B cell (primary cell): ENCODE measurements around the gene ADGRD2. TPM values are rescaled to one million over a fixed set of nuclear protein-coding genes. Genes with fewer than 3 reads are reported as not detected.

Experiments
- ATAC-seq: fragments of 200-7000 bp; cut with Tn5 transposase; one replicate; pipeline ENCODE4 v1.10.0; 2021; ENCODE audit warnings: low read depth, mild to moderate bottlenecking, moderate number of reproducible peaks, moderate library complexity
- CTCF ChIA-PET: fragments of 350-600 bp; sonication (Branson Sonifier 250); formaldehyde crosslinking; loops from one replicate; lab custom pipeline; 2021; ENCODE audit warnings: antibody characterized with exemption, inconsistent platforms; lab: Charles Lee
- POLR2A ChIA-PET: fragments of 350-600 bp; sonication (Branson Sonifier 250); formaldehyde crosslinking; loops from one replicate; lab custom pipeline; 2021; ENCODE audit warnings: antibody characterized with exemption; lab: Charles Lee
- DNase-seq: peaks from one replicate; pipeline ENCODE4 v3.0.0; 2013
- H2AFZ ChIP-seq: 2 replicates; pipeline ENCODE4 v1.6.1; 2012; ENCODE audit warnings: mild to moderate bottlenecking, low read depth, low read length; ENCODE audit not compliant: insufficient read depth, poor library complexity, severe bottlenecking
- H3K27ac ChIP-seq, 2 donors: 1 replicate in 1 of 2; 2 replicates in 1 of 2; pipeline ENCODE4 v1.5.1; 2012 to 2013; ENCODE audit warnings: low read length in 2 of 2, mild to moderate bottlenecking in 2 of 2, moderate library complexity in 1 of 2
- H3K27me3 ChIP-seq, 4 experiments: fragments of 200-600 bp in 1 of 4; sonication (generic) in 1 of 4; replicated peaks in 1 of 4; 1 replicate in 2 of 4; 2 replicates in 2 of 4; pipeline versions ENCODE4 v1.6.1 to v1.7.0; 2013 to 2016; ENCODE audit warnings: low read length in 3 of 4, mild to moderate bottlenecking in 2 of 4, mixed read lengths in 1 of 4, moderate library complexity in 1 of 4; ENCODE audit not compliant: insufficient read depth in 4 of 4, control insufficient read depth in 3 of 4; ENCODE audit errors: control extremely low read depth in 1 of 4
- H3K36me3 ChIP-seq, 2 experiments: replicated peaks in 1 of 2; 1 replicate in 1 of 2; 2 replicates in 1 of 2; pipeline versions ENCODE4 v1.6.1 to v1.7.1; 2013; ENCODE audit warnings: low read length in 1 of 2; ENCODE audit not compliant: insufficient read depth in 2 of 2, control insufficient read depth in 1 of 2; ENCODE audit errors: control extremely low read depth in 1 of 2, extremely low read depth in 1 of 2
- H3K4me1 ChIP-seq, 2 donors: fragments of 200-600 bp in 1 of 2; sonication (generic) in 1 of 2; 1 replicate in 1 of 2; 2 replicates in 1 of 2; pipeline versions ENCODE4 v1.5.1 to v1.6.1; 2013 to 2017; ENCODE audit warnings: low read length in 2 of 2; ENCODE audit not compliant: control insufficient read depth in 2 of 2, insufficient read depth in 2 of 2
- H3K4me2 ChIP-seq: replicated peaks from 2 replicates; pipeline ENCODE3; 2012; ENCODE audit warnings: mild to moderate bottlenecking, low read depth, low read length; ENCODE audit not compliant: poor library complexity, severe bottlenecking
- H3K4me3 ChIP-seq, 5 experiments: fragments of 200-600 bp in 1 of 5; sonication (generic) in 1 of 5; 1 replicate in 3 of 5; 2 replicates in 2 of 5; pipeline versions ENCODE4 v1.5.1 to v1.7.0; 2011 to 2016; ENCODE audit warnings: low read length in 4 of 5, mild to moderate bottlenecking in 4 of 5, low read depth in 2 of 5, control low read depth in 1 of 5, moderate library complexity in 1 of 5; ENCODE audit not compliant: insufficient read depth in 1 of 5; ENCODE audit errors: control extremely low read depth in 1 of 5, extremely low read depth in 1 of 5
- H3K79me2 ChIP-seq: fragments of 200-600 bp; sonication (generic); one replicate; pipeline ENCODE4 v1.6.0; 2016; ENCODE audit warnings: low read length; ENCODE audit not compliant: control insufficient read depth, insufficient read depth
- H3K9ac ChIP-seq: fragments of 200-600 bp; sonication (generic); 2 replicates; pipeline ENCODE4 v1.6.1; 2017; ENCODE audit warnings: mild to moderate bottlenecking, low read length, moderate library complexity
- H3K9me3 ChIP-seq, 3 donors: one replicate each; pipeline versions ENCODE4 v1.6.1 to v1.7.1; 2013; ENCODE audit warnings: low read length in 2 of 3; ENCODE audit not compliant: control insufficient read depth in 2 of 3, insufficient read depth in 1 of 3; ENCODE audit errors: control extremely low read depth in 1 of 3
- H4K20me1 ChIP-seq: 2 replicates; pipeline ENCODE4 v1.6.0; 2012; ENCODE audit warnings: mild to moderate bottlenecking, low read length; ENCODE audit not compliant: insufficient read depth, control insufficient read depth, poor library complexity, severe bottlenecking
- H3K27ac Mint-ChIP-seq: one replicate; pipeline ENCODE4 v1.8.0; 2021; ENCODE audit warnings: mixed read lengths
- H3K27me3 Mint-ChIP-seq: one replicate; pipeline ENCODE4 v1.8.0; 2021; ENCODE audit warnings: mixed read lengths
- H3K4me1 Mint-ChIP-seq: one replicate; pipeline ENCODE4 v1.8.0; 2021; ENCODE audit warnings: mixed read lengths
- H3K4me3 Mint-ChIP-seq: one replicate; pipeline ENCODE4 v1.8.0; 2021; ENCODE audit warnings: mixed read lengths
- H3K9me3 Mint-ChIP-seq: one replicate; pipeline ENCODE4 v1.8.0; 2022; ENCODE audit warnings: mixed read lengths; ENCODE audit not compliant: insufficient read depth
- EZH2 ChIP-seq: IDR thresholded peaks from 2 replicates; pipeline ENCODE4 v1.6.1; 2012; ENCODE audit warnings: borderline replicate concordance, low read depth, mild to moderate bottlenecking, moderate library complexity, low read length; ENCODE audit not compliant: insufficient read depth, poor library complexity, severe bottlenecking
- WGBS: methylation state at CpG from one replicate; pipeline ENCODE4 v1.1.5; 2013; ENCODE audit warnings: missing lambda C conversion rate; ENCODE audit not compliant: insufficient coverage; 5-methylcytosine and 5-hydroxymethylcytosine counted together
- intact Hi-C: fragments of 100-400 bp; cut with micrococcal nuclease; formaldehyde crosslinking; loops from one replicate; pipeline ENCODE4 v1.10.0; 2022
- polyA plus RNA-seq: library from polyadenylated mRNA; depleted of rRNA; stranded (reverse); fragments of >200 nt; gene quantifications from 2 replicates; pipeline ENCODE4 v1.2.3, GENCODE V29; 2012
- total RNA-seq, 2 donors: library from RNA; stranded (reverse); fragments of 120-200 nt in 1 of 2; gene quantifications; 1 replicate in 1 of 2; 2 replicates in 1 of 2; pipeline versions ENCODE4 v1.2.3 to v1.2.4, GENCODE V29; 2013 to 2022
- TF ChIP-seq, protein P1 (sequence below): fragments of 200-600 bp; IDR thresholded peaks from one replicate; pipeline ENCODE4 v1.8.0; 2022; ENCODE audit warnings: antibody characterized with exemption, mild to moderate bottlenecking

Gene ADGRD2
- total and polyA plus RNA-seq, 2 donors (not counting 1 experiment from before 2014, with no cell fraction given) = not detected

DNA sequence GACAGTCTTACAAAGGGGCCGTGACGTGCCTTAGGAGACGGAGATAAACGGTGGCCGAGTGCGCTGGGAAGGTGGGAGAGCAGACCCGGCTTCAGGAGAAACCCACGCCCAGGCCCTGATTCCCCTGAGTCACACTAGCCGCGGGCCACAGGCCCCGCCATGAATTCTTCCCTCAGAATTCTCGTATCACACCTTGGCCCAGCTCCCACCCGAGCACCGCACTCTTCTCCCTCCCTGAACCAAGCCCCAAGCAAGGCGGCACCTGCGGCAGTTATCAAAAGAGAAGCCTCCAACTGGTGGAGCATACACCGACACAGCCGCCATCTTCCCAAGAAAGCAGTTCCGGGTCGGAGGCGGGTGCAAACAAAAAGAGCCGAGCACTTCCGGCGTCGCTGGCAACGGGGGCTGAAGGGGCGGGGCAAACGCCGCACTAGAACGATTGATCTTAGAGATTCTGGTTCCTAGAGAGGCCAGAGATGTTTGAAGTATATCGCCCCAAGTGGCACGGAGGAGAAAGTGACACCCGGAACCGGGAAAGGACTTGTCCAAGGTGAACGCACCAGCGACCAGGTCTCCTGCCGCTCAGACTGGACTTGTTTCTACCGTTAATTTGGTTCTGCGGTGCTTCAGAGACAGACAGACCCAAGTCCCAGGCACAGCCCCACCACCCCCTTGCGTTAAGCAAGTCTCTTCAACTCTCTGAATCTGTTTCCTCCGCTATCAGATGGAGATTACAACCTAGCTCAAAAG, 35.0 kb upstream of the ADGRD2 start, which contains the start of gene PSMB7:
PSMB7 (minus strand) TSS at position 341 of the 750 bp plus-strand sequence; CDS start at position 324, 17 bp downstream.
- Mint-ChIP-seq H3K27me3 (no peaks in the 10 kb centered on the region), H3K9me3 (no peaks in the 10 kb centered on the region), H3K27ac (peak within 1 kb of the TSS; percentile 90), H3K4me1 (peaks cover 29% of the 10 kb centered on the region), H3K4me3 (peak within 1 kb of the TSS; percentile 98)
- ChIA-PET CTCF (interaction anchor here (1.2 kb wide), 2 partner anchors 122 to 288 kb away, joined by 3 to 6 read pairs; no protein-coding TSS in a partner anchor), POLR2A (interaction anchor here (0.6 kb wide), 1 partner anchor 269 kb away, joined by 3 read pairs; no protein-coding TSS in a partner anchor)
- peaks cover 2 to 40% of the 10 kb centered on the region in 2 experiments for H3K36me3 ChIP-seq
- peaks cover 46% of the 10 kb centered on the region for H3K79me2 ChIP-seq
- peak within 1 kb of the TSS; percentile 90 for H3K4me2 ChIP-seq
- ATAC-seq = peak; percentile 96
- no peaks in the 10 kb centered on the region for H3K27me3 ChIP-seq
- intact Hi-C loops = loop anchor here (1.0 to 10.0 kb wide), 4 partner anchors 360 to 847 kb away; partner anchors contain the start of genes ARPC5L, GAPVD1, NR6A1 and OLFML2A
- peak within 1 kb of the TSS; percentile 48 to 82 for H3K27ac ChIP-seq
- 3% methylated on average over 39 of the region's 41 CpGs for WGBS
- peak within 1 kb of the TSS; percentile 91 for H3K9ac ChIP-seq
- TF ChIP-seq, protein P1, sequence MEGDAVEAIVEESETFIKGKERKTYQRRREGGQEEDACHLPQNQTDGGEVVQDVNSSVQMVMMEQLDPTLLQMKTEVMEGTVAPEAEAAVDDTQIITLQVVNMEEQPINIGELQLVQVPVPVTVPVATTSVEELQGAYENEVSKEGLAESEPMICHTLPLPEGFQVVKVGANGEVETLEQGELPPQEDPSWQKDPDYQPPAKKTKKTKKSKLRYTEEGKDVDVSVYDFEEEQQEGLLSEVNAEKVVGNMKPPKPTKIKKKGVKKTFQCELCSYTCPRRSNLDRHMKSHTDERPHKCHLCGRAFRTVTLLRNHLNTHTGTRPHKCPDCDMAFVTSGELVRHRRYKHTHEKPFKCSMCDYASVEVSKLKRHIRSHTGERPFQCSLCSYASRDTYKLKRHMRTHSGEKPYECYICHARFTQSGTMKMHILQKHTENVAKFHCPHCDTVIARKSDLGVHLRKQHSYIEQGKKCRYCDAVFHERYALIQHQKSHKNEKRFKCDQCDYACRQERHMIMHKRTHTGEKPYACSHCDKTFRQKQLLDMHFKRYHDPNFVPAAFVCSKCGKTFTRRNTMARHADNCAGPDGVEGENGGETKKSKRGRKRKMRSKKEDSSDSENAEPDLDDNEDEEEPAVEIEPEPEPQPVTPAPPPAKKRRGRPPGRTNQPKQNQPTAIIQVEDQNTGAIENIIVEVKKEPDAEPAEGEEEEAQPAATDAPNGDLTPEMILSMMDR = peak; percentile 89
- no peak for TF ChIP-seq EZH2
- peaks cover 0 to 12% (median 5%) of the 10 kb centered on the region in 3 donors for H3K9me3 ChIP-seq
- peaks cover 14% of the 10 kb centered on the region for H4K20me1 ChIP-seq
- peak; percentile 98 for DNase-seq
- peaks cover 6 to 27% of the 10 kb centered on the region in 2 donors for H3K4me1 ChIP-seq
- peak within 1 kb of the TSS; percentile 91 for H2AFZ ChIP-seq
- H3K4me3 ChIP-seq = peak within 1 kb of the TSS; percentile 81 to 89 (median 87)
